ENCODE data around the gene TNFRSF19.

DNA sequence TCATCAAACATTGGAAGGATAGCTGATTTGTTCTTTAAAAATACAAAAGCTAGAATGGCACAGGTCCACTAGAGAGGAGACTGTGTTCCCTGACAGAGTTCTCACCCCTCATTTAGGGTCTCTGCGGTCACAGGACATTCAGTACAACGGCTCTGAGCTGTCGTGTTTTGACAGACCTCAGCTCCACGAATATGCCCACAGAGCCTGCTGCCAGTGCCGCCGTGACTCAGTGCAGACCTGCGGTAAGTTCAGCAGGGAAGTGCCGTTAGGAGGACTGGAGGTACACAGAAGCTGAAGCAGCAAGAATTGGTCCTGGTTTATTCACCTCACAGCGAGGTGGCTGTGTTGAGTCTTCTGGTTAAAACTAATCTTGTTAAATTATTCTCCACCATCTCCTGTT is 90.0 kb downstream of the TNFRSF19 start:
- TF ChIP-seq, protein P1, sequence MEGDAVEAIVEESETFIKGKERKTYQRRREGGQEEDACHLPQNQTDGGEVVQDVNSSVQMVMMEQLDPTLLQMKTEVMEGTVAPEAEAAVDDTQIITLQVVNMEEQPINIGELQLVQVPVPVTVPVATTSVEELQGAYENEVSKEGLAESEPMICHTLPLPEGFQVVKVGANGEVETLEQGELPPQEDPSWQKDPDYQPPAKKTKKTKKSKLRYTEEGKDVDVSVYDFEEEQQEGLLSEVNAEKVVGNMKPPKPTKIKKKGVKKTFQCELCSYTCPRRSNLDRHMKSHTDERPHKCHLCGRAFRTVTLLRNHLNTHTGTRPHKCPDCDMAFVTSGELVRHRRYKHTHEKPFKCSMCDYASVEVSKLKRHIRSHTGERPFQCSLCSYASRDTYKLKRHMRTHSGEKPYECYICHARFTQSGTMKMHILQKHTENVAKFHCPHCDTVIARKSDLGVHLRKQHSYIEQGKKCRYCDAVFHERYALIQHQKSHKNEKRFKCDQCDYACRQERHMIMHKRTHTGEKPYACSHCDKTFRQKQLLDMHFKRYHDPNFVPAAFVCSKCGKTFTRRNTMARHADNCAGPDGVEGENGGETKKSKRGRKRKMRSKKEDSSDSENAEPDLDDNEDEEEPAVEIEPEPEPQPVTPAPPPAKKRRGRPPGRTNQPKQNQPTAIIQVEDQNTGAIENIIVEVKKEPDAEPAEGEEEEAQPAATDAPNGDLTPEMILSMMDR (conservative IDR thresholded peaks at IDR 0.05; ENCODE audit: low read length) = no peak
- TF ChIP-seq EZH2phosphoT487 (IDR thresholded peaks at IDR 0.05; ENCODE audit: borderline replicate concordance, low read depth, low read length) = no peak

Data from OCI-LY7 (cell line).